Activated CD4-positive, alpha-beta memory T cell treated with anti-CD3 and anti-CD28 coated beads for 36 hours (primary cell): ENCODE measurements around the gene ARHGAP26. TPM values are rescaled to one million over a fixed set of nuclear protein-coding genes. Genes with fewer than 3 reads are reported as not detected.

Experiments
- CTCF ChIA-PET: fragments of 350-600 bp; sonication (Branson Sonifier 250); formaldehyde crosslinking; loops from one replicate; lab custom pipeline; 2021; ENCODE audit warnings: antibody characterized with exemption, inconsistent platforms; lab: Charles Lee
- POLR2A ChIA-PET: fragments of 350-600 bp; sonication (Branson Sonifier 250); formaldehyde crosslinking; loops from one replicate; lab custom pipeline; 2021; ENCODE audit warnings: antibody characterized with exemption; lab: Charles Lee
- DNase-seq: peaks from one replicate; pipeline ENCODE4 v3.0.0-alpha.2; 2020
- H3K27ac Mint-ChIP-seq: one replicate; pipeline ENCODE4 v1.8.0; 2021; ENCODE audit warnings: mixed read lengths
- H3K27me3 Mint-ChIP-seq: one replicate; pipeline ENCODE4 v1.8.0; 2021; ENCODE audit warnings: mixed read lengths
- H3K36me3 Mint-ChIP-seq: one replicate; pipeline ENCODE4 v1.8.0; 2021; ENCODE audit warnings: mixed read lengths
- H3K4me1 Mint-ChIP-seq: one replicate; pipeline ENCODE4 v1.8.0; 2021; ENCODE audit warnings: low read depth, mixed read lengths
- H3K4me3 Mint-ChIP-seq: one replicate; pipeline ENCODE4 v1.8.0; 2021; ENCODE audit warnings: mild to moderate bottlenecking, mixed read lengths
- H3K9me3 Mint-ChIP-seq: one replicate; pipeline ENCODE4 v1.8.0; 2021; ENCODE audit warnings: mixed read lengths
- intact Hi-C: fragments of 100-400 bp; cut with micrococcal nuclease; formaldehyde crosslinking; loops from one replicate; pipeline ENCODE4 v1.15.1; 2023
- total RNA-seq, 2 experiments: library from RNA; stranded (reverse); gene quantifications; one replicate each; pipeline ENCODE4 v1.2.3, GENCODE V29; 2021

Gene ARHGAP26
- total RNA-seq, 2 experiments from 2014 or later, result 16.4 to 16.9 TPM

- H3K9me3 Mint-ChIP-seq, result no peaks in the 10 kb centered on the region
These were observed 255.2 kb downstream of the ARHGAP26 start for GRCh38 chr5:143025376-143025775.

GRCh38 chr5:143025971-143026370 is 255.8 kb downstream of the ARHGAP26 start:
- no peaks in the 10 kb centered on the region for H3K36me3 Mint-ChIP-seq
- H3K4me1 Mint-ChIP-seq, result peaks cover 56% of the 10 kb centered on the region
- POLR2A ChIA-PET, result no interaction called here
- H3K27me3 Mint-ChIP-seq, result no peaks in the 10 kb centered on the region
- intact Hi-C loops, result loop anchor here (1.0 kb wide), 1 partner anchor 12 kb away; no protein-coding TSS in a partner anchor
- H3K27ac Mint-ChIP-seq, result no peak overlapping the region
- no peak for DNase-seq
- no peaks in the 10 kb centered on the region for H3K9me3 Mint-ChIP-seq
- no peak overlapping the region for H3K4me3 Mint-ChIP-seq
- CTCF ChIA-PET, result interaction anchor here (0.6 kb wide), 2 partner anchors 625 to 944 kb away, joined by 3 read pairs; no protein-coding TSS in a partner anchor

More at GRCh38 chr5:143025376-143025775, 255.2 kb downstream of the ARHGAP26 start:
- Mint-ChIP-seq H3K4me3 (no peak overlapping the region), H3K27me3 (no peaks in the 10 kb centered on the region), H3K36me3 (no peaks in the 10 kb centered on the region), H3K27ac (no peak overlapping the region), H3K4me1 (peaks cover 51% of the 10 kb centered on the region)
- DNase-seq, result no peak
- intact Hi-C loops, result no loop called here
- POLR2A ChIA-PET, result no interaction called here
- CTCF ChIA-PET, result interaction anchor here (0.6 to 1.1 kb wide), 2 partner anchors 164 to 626 kb away, joined by 3 read pairs; no protein-coding TSS in a partner anchor

- POLR2A ChIA-PET, result no interaction called here
- DNase-seq, result no peak
- peaks cover 59% of the 10 kb centered on the region for H3K4me1 Mint-ChIP-seq
- CTCF ChIA-PET, result interaction anchor here (0.6 to 0.8 kb wide), 2 partner anchors 24 to 944 kb away, joined by 3 read pairs; no protein-coding TSS in a partner anchor
- no peaks in the 10 kb centered on the region for H3K9me3 Mint-ChIP-seq
- H3K27me3 Mint-ChIP-seq, result no peaks in the 10 kb centered on the region
- H3K36me3 Mint-ChIP-seq, result no peaks in the 10 kb centered on the region
- no peak overlapping the region for H3K4me3 Mint-ChIP-seq
- intact Hi-C loops, result loop anchor here (1.0 kb wide), 1 partner anchor 12 kb away; no protein-coding TSS in a partner anchor
- H3K27ac Mint-ChIP-seq, result no peak overlapping the region
These were observed 256.2 kb downstream of the ARHGAP26 start for GRCh38 chr5:143026380-143026779.

- DNase-seq, result no peak
- CTCF ChIA-PET, result interaction anchor here (0.6 to 1.0 kb wide), 2 partner anchors 27 to 397 kb away, joined by 3 read pairs; no protein-coding TSS in a partner anchor
- intact Hi-C loops, result no loop called here
- Mint-ChIP-seq H3K4me1 (peaks cover 52% of the 10 kb centered on the region), H3K9me3 (no peaks in the 10 kb centered on the region), H3K36me3 (no peaks in the 10 kb centered on the region), H3K27me3 (no peaks in the 10 kb centered on the region), H3K4me3 (no peak overlapping the region), H3K27ac (no peak overlapping the region)
- POLR2A ChIA-PET, result no interaction called here
These were observed 259.1 kb downstream of the ARHGAP26 start for GRCh38 chr5:143029293-143029692.

- H3K36me3 Mint-ChIP-seq, result no peaks in the 10 kb centered on the region
- no peaks in the 10 kb centered on the region for H3K9me3 Mint-ChIP-seq
- no peaks in the 10 kb centered on the region for H3K27me3 Mint-ChIP-seq
- H3K4me3 Mint-ChIP-seq, result no peak overlapping the region
- peak overlapping the region; percentile 9 for H3K27ac Mint-ChIP-seq
- peaks cover 42% of the 10 kb centered on the region for H3K4me1 Mint-ChIP-seq
- peak; percentile 38 for DNase-seq
- intact Hi-C loops, result loop anchor here (1.0 to 5.0 kb wide), 3 partner anchors 10 to 152 kb away; no protein-coding TSS in a partner anchor
- ChIA-PET CTCF (interaction anchor here (0.6 to 1.1 kb wide), 2 partner anchors 22 to 374 kb away, joined by 3 read pairs; partner anchors contain the start of gene NR3C1), POLR2A (no interaction called here)
These were observed 260.2 kb downstream of the ARHGAP26 start for GRCh38 chr5:143030349-143030748.

DNA sequence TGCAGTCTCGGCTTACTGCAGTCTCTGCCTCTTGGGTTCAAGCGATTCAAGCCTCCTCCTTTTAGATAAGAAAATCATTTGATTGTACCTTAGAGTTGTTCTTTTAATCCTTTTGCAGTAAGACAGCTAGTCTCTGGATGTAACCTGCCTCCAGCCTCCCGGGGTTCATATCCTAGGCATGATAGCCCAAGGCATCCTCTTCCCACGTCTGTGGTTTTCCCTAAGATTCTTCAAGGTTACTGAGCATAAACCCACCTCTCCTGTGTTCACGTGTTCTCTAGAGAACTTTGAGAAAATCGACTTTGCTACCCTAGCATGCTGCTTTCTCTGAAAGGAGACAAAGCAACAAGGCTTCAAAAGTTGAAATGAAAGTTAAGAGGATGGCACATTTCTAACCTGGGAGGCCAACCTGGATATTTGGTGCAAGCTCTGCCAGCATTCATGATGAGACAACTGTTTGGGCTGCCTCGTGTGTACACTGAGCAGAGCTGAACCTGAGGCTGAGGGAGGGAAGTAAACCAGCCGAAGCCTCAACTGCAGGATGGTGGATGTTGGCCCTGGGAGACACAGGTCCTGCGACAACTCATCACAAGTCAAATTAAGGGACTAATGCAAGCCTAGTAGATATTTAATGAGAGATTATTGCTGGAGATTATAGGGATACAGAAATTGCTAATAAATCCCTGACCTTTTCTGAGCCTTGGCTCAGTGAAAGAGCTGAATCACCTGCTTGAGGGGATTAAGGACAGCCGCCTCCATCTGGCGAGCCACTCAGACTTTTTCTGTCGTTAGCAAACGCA is 261.8 kb downstream of the ARHGAP26 start:
- Mint-ChIP-seq H3K36me3 (no peaks in the 10 kb centered on the region), H3K27me3 (no peaks in the 10 kb centered on the region), H3K9me3 (no peaks in the 10 kb centered on the region), H3K4me1 (peaks cover 45% of the 10 kb centered on the region), H3K27ac (no peak overlapping the region), H3K4me3 (no peak overlapping the region)
- ChIA-PET CTCF (no interaction called here), POLR2A (interaction anchor here (0.7 to 0.9 kb wide), 2 partner anchors 12 to 21 kb away, joined by 3 to 4 read pairs; no protein-coding TSS in a partner anchor)
- intact Hi-C loops, result loop anchor here (2.0 to 5.0 kb wide), 2 partner anchors 35 to 151 kb away; no protein-coding TSS in a partner anchor
- DNase-seq, result no peak

DNA sequence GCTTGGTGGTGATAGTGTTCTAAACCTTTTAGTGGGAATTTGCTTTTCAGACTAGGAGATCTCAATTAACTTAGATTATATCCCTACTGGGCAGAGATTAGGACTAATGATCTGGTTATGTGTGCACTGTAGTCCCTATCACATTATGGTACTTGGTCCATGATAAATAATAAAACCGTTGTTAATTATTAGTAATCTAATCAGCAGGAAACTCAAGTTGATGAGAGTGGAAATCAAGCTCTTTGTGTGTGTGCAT is 262.3 kb downstream of the ARHGAP26 start:
- ChIA-PET CTCF (interaction anchor here (0.5 kb wide), 1 partner anchor 160 kb away, joined by 3 read pairs; no protein-coding TSS in a partner anchor), POLR2A (no interaction called here)
- Mint-ChIP-seq H3K27ac (no peak overlapping the region), H3K4me1 (peaks cover 49% of the 10 kb centered on the region), H3K36me3 (no peaks in the 10 kb centered on the region), H3K27me3 (no peaks in the 10 kb centered on the region), H3K9me3 (no peaks in the 10 kb centered on the region), H3K4me3 (no peak overlapping the region)
- no peak for DNase-seq
- intact Hi-C loops, result loop anchor here (5.0 kb wide), 1 partner anchor 35 kb away; no protein-coding TSS in a partner anchor

DNA sequence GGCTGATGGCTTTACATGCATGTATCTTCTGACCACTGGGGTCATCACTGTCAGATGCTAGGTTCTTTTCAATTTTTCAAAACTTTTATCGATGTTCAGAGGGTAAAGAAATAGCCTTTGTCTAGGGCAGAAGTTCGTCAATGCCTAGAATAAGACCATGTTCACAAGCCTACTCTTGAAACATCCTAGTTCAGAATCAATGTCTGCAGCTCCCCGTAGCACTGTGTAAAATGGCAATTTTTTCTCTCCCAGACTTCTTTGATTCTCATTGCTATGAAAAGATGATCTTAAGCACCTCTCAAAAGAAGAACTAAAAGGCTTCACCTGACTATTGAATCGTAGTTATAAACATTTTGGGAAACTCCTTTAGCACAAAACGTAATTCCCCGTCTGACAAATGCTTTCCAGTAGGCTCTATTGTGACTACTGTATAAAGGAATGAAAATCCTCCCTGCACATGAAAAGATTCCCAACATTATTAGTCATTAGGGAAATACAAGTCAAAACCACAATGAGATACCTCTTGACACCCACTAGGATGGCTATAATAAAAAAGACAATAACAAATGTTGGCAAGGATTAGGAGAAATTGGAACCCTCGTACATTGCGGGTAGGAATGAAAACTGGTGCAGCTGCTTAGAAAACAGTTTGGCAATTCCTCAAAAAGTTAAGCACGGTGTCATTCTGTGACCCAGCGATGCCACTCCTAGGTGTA is 263.5 kb downstream of the ARHGAP26 start:
- Mint-ChIP-seq H3K27me3 (no peaks in the 10 kb centered on the region), H3K4me1 (peaks cover 58% of the 10 kb centered on the region), H3K9me3 (no peaks in the 10 kb centered on the region), H3K27ac (no peak overlapping the region), H3K4me3 (no peak overlapping the region), H3K36me3 (no peaks in the 10 kb centered on the region)
- DNase-seq, result no peak
- POLR2A ChIA-PET, result no interaction called here
- CTCF ChIA-PET, result interaction anchor here (1.1 kb wide), 1 partner anchor 10 kb away, joined by 3 read pairs; no protein-coding TSS in a partner anchor
- intact Hi-C loops, result loop anchor here (5.0 kb wide), 1 partner anchor 34 kb away; no protein-coding TSS in a partner anchor

DNA sequence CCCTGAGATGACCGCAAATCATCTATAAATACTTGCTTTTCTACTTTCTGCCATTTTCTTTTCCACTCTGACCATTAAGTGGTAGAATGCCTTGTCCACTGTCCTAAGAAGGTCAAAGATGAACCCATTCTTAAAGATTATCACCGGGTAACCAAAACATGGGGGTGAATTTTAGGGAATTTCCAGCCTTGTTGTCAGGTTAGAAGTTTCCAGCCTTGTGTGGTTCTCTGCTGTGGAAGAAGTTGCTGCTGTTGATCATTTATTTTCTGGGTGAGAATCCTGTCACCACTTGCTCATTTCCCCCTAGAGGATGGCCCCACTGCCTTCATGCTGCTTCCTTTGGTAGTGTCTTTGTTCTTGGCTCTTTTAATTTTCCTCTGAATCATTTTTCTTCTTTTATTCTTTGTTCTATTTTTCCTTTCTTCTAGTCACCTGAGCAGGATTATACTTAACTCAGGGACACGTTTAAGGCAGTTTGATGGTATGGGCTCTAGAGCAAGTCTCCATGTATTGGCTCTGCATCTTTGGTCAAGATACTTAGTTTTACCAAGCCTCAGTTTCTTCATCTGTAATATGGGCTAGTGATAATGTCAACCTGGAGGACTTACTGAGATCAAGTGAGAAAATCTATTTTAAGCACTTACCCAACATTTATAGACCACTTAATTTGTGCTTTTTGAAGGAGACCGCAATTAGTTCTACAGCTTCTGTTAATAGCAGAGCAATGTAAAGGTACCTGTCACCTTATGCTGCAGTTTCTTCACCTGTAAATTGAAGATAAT is 266.2 kb downstream of the ARHGAP26 start:
- Mint-ChIP-seq H3K4me3 (no peak overlapping the region), H3K27ac (peak overlapping the region; percentile 75), H3K27me3 (no peaks in the 10 kb centered on the region), H3K36me3 (peaks cover 9% of the 10 kb centered on the region), H3K4me1 (peaks cover 47% of the 10 kb centered on the region), H3K9me3 (no peaks in the 10 kb centered on the region)
- peak; percentile 56 for DNase-seq
- intact Hi-C loops, result loop anchor here (1.0 to 2.0 kb wide), 2 partner anchors 20 to 28 kb away; no protein-coding TSS in a partner anchor
- POLR2A ChIA-PET, result interaction anchor here (1.0 kb wide), 1 partner anchor 30 kb away, joined by 4 read pairs; no protein-coding TSS in a partner anchor
- CTCF ChIA-PET, result no interaction called here

DNA sequence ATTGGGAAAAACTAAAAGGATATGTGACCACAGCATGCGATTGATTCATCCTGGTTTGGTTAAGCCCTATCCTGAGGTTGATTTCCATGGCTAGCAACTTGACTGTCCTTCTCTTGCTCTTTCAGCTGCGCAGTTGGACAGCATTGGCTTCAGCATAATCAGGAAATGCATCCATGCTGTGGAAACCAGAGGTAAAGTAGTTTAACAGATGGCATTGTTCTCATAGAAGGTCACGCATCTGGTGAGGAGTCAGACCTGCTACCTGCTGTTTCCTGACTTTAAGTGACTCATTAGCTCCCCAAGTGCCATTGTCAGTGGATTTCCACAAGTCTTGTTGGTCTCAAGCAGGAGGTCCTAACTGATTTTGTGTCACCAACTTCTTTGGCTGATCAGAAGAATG is 266.9 kb downstream of the ARHGAP26 start:
- Mint-ChIP-seq H3K27me3 (no peaks in the 10 kb centered on the region), H3K36me3 (peaks cover 9% of the 10 kb centered on the region), H3K4me3 (no peak overlapping the region), H3K4me1 (peaks cover 42% of the 10 kb centered on the region), H3K27ac (peak overlapping the region; percentile 10), H3K9me3 (no peaks in the 10 kb centered on the region)
- DNase-seq, result no peak
- intact Hi-C loops, result loop anchor here (2.0 kb wide), 1 partner anchor 28 kb away; no protein-coding TSS in a partner anchor
- ChIA-PET CTCF (interaction anchor here (1.0 kb wide), 1 partner anchor 13 kb away, joined by 3 read pairs; no protein-coding TSS in a partner anchor), POLR2A (interaction anchor here (1.0 kb wide), 1 partner anchor 29 kb away, joined by 4 read pairs; no protein-coding TSS in a partner anchor)

DNA sequence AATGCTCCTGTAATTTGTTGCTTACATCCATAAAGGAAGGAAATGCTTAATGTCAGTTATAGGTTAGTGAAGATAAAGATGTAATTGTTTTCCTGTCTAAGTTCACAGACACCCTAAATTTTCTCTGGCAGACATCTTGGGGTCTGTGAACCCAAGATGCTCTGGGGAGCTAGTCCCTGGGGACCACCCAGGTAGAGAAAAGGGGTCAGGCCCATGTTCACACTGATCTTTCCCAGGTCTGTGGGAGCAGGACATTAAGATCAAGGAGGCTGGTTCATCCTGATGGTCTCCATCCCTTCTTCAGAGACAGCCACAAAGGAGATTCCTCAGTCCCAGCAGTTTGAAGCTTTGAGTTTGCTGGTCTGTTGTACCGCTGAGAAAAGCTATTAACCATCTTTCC is 267.5 kb downstream of the ARHGAP26 start:
- H3K9me3 Mint-ChIP-seq, result no peaks in the 10 kb centered on the region
- H3K27ac Mint-ChIP-seq, result no peak overlapping the region
- ChIA-PET POLR2A (no interaction called here), CTCF (interaction anchor here (1.0 kb wide), 1 partner anchor 14 kb away, joined by 3 read pairs; no protein-coding TSS in a partner anchor)
- peaks cover 13% of the 10 kb centered on the region for H3K36me3 Mint-ChIP-seq
- intact Hi-C loops, result loop anchor here (1.0 to 2.0 kb wide), 2 partner anchors 11 to 29 kb away; no protein-coding TSS in a partner anchor
- H3K4me3 Mint-ChIP-seq, result no peak overlapping the region
- no peaks in the 10 kb centered on the region for H3K27me3 Mint-ChIP-seq
- no peak for DNase-seq
- peaks cover 41% of the 10 kb centered on the region for H3K4me1 Mint-ChIP-seq
